HepG2 (cell line): ENCODE data around the gene LMAN1L. TPM values are rescaled to one million over a fixed set of nuclear protein-coding genes. Genes with fewer than 3 reads are reported as not detected.

Experiments
- ELF1 ChIP-seq: sonication (generic); formaldehyde crosslinking; IDR thresholded peaks from 2 replicates; pipeline ENCODE4 v1.4.0; 2020; ENCODE audit warnings: missing genetic modification reagents
- GABPB1 ChIP-seq: IDR thresholded peaks from 2 replicates; pipeline ENCODE4 v1.6.1; 2016; ENCODE audit warnings: mild to moderate bottlenecking, missing genetic modification reagents, moderate library complexity, missing compliant biosample characterization
- HDAC1 ChIP-seq: sonication (generic); formaldehyde crosslinking; IDR thresholded peaks from 2 replicates; pipeline ENCODE4 v1.5.1; 2020; ENCODE audit warnings: mild to moderate bottlenecking, missing genetic modification reagents
- HHEX ChIP-seq: IDR thresholded peaks from 2 replicates; pipeline ENCODE4 v1.6.1; 2016; ENCODE audit warnings: control low read depth
- SMAD3 ChIP-seq: sonication (generic); formaldehyde crosslinking; IDR thresholded peaks from 2 replicates; pipeline ENCODE4 v1.4.0; 2020; ENCODE audit warnings: missing genetic modification reagents
- SP1 ChIP-seq, 2 experiments: fragments of 450-650 bp in 1 of 2; sonication (generic) in 1 of 2; formaldehyde crosslinking in 1 of 2; IDR thresholded peaks; 2 replicates each; pipeline versions ENCODE4 v1.4.0 to v1.6.1; 2016 to 2020; ENCODE audit warnings: missing genetic modification reagents in 1 of 2
- TAF1 ChIP-seq: sonication (generic); formaldehyde crosslinking; IDR thresholded peaks from 2 replicates; pipeline ENCODE4 v1.4.0; 2020; ENCODE audit warnings: missing genetic modification reagents
- TBX2 ChIP-seq: sonication (generic); formaldehyde crosslinking; IDR thresholded peaks from 2 replicates; pipeline ENCODE4 v1.5.0; 2020; ENCODE audit warnings: missing genetic modification reagents, mild to moderate bottlenecking, borderline replicate concordance
- ZNF44 ChIP-seq: sonication (generic); formaldehyde crosslinking; IDR thresholded peaks from 2 replicates; pipeline ENCODE4 v1.5.1; 2020; ENCODE audit warnings: mild to moderate bottlenecking, missing genetic modification reagents
- ZNF570 ChIP-seq: sonication (generic); formaldehyde crosslinking; IDR thresholded peaks from 2 replicates; pipeline ENCODE4 v1.4.0; 2020; ENCODE audit warnings: mild to moderate bottlenecking, missing genetic modification reagents, borderline replicate concordance
- ZNF724P ChIP-seq: sonication (generic); formaldehyde crosslinking; IDR thresholded peaks from 2 replicates; pipeline ENCODE4 v1.8.0; 2022; ENCODE audit warnings: missing genetic modification reagents, borderline replicate concordance
- ZNF839 ChIP-seq: sonication (generic); formaldehyde crosslinking; IDR thresholded peaks from 2 replicates; pipeline ENCODE4 v1.4.0; 2020; ENCODE audit warnings: missing genetic modification reagents, mild to moderate bottlenecking, borderline replicate concordance
- ZNF891 ChIP-seq: sonication (generic); formaldehyde crosslinking; IDR thresholded peaks from 2 replicates; pipeline ENCODE4 v1.5.0; 2020; ENCODE audit warnings: mild to moderate bottlenecking, missing genetic modification reagents
- ZSCAN31 ChIP-seq: sonication (generic); formaldehyde crosslinking; IDR thresholded peaks from 2 replicates; pipeline ENCODE4 v1.5.0; 2020; ENCODE audit warnings: low read depth, mild to moderate bottlenecking, missing genetic modification reagents
- polyA plus RNA-seq, 8 experiments: library from polyadenylated mRNA; depleted of rRNA in 3 of 8; stranded (reverse) in 7 of 8; unstranded in 1 of 8; fragments of >200 nt; fragmentation: Illumina TruSeq in 4 of 8; extraction: Trizol in 4 of 8; gene quantifications; 2 replicates each; pipeline versions ENCODE4 v1.2.1 to v1.2.3, GENCODE V29; 2011 to 2016; ENCODE audit warnings: low read depth in 4 of 8, missing spikeins in 1 of 8, mixed read lengths in 1 of 8; ENCODE audit not compliant: insufficient read depth in 1 of 8
- total RNA-seq, 5 experiments: library from RNA; depleted of rRNA; stranded (reverse); fragments of >200 nt; fragmentation: Illumina TruSeq; extraction: Trizol; gene quantifications; 2 replicates each; pipeline ENCODE4 v1.2.3, GENCODE V29; 2016; ENCODE audit warnings: low read depth in 1 of 5
- TF ChIP-seq, protein P1 (sequence below), 2 experiments: fragments of 450-650 bp in 1 of 2; sonication (generic) in 1 of 2; formaldehyde crosslinking in 1 of 2; IDR thresholded peaks; 2 replicates each; pipeline versions ENCODE4 v1.6.1 to v1.8.0; 2016 to 2022; ENCODE audit warnings: antibody characterized with exemption in 1 of 2, mild to moderate bottlenecking in 1 of 2, missing genetic modification reagents in 1 of 2
- TF ChIP-seq, protein P2 (sequence below): sonication (generic); formaldehyde crosslinking; IDR thresholded peaks from 2 replicates; pipeline ENCODE4 v1.8.0; 2022; ENCODE audit warnings: mild to moderate bottlenecking, missing genetic modification reagents, moderate library complexity
- TF ChIP-seq, protein P3 (sequence below): sonication (generic); formaldehyde crosslinking; IDR thresholded peaks from 2 replicates; pipeline ENCODE4 v1.4.0; 2020; ENCODE audit warnings: low read depth, mild to moderate bottlenecking, missing genetic modification reagents

The LMAN1L gene
- total and polyA plus RNA-seq, 2 of the 13 experiments (the other 11 are each of a cell fraction or from before 2014, with no cell fraction given), result not detected

DNA sequence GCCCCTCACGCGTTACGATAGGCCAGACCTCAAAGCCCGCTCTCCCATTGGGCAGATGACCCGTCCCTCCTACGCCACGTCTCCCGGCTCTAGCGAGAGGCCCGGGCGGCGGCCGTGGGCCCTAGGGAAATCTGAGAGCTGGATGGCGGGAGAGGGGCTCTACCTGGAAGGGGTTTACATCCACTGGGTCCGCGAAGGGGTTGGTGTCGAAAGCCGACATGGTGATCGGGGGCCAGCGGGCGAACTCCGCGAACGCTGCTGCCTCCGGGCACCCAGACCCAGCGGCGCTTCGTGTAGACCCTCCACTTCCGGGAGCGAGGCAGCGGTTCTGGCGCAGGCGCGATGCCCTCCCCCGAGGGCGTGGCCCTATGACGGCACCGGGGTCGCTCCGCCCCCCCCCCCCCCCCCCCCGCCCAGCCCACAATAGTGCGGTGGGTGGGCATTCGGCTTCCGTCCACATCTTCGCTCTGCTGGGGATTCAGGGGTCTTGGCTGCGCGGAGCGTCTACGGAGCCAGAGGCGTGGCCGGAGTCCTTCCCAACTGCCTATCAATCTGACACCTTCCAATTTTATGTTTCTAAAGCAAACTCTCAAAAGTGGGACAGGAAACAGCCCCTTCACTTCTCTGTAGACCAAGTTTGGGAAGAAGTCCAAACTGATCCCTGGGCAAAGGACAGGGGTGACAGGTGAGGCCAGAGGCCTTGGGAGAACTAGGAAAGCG, 60.6 kb downstream of the LMAN1L start, which contains the start of gene SCAMP2 (continued):
- TF ChIP-seq, protein P1, sequence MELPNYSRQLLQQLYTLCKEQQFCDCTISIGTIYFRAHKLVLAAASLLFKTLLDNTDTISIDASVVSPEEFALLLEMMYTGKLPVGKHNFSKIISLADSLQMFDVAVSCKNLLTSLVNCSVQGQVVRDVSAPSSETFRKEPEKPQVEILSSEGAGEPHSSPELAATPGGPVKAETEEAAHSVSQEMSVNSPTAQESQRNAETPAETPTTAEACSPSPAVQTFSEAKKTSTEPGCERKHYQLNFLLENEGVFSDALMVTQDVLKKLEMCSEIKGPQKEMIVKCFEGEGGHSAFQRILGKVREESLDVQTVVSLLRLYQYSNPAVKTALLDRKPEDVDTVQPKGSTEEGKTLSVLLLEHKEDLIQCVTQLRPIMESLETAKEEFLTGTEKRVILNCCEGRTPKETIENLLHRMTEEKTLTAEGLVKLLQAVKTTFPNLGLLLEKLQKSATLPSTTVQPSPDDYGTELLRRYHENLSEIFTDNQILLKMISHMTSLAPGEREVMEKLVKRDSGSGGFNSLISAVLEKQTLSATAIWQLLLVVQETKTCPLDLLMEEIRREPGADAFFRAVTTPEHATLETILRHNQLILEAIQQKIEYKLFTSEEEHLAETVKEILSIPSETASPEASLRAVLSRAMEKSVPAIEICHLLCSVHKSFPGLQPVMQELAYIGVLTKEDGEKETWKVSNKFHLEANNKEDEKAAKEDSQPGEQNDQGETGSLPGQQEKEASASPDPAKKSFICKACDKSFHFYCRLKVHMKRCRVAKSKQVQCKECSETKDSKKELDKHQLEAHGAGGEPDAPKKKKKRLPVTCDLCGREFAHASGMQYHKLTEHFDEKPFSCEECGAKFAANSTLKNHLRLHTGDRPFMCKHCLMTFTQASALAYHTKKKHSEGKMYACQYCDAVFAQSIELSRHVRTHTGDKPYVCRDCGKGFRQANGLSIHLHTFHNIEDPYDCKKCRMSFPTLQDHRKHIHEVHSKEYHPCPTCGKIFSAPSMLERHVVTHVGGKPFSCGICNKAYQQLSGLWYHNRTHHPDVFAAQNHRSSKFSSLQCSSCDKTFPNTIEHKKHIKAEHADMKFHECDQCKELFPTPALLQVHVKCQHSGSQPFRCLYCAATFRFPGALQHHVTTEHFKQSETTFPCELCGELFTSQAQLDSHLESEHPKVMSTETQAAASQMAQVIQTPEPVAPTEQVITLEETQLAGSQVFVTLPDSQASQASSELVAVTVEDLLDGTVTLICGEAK (IDR thresholded peaks at IDR 0.05), result no peak
- TF ChIP-seq, protein P1 (CRISPR knock-in tag; IDR thresholded peaks at IDR 0.05), result peak; percentile 25; the same call in 1 of the 2 replicates
- TF ChIP-seq ZNF44 (CRISPR knock-in tag) (peak; percentile 79; the same call in 1 of the 2 replicates), ZSCAN31 (CRISPR knock-in tag) (peak; percentile 62; the same call in 1 of the 2 replicates), TAF1 (CRISPR knock-in tag) (peak; percentile 76; the same call in 1 of the 2 replicates), ZNF891 (peak; percentile 82), GABPB1 (CRISPR knock-in tag) (peak; percentile 90), ELF1 (peak; percentile 94), HDAC1 (CRISPR knock-in tag) (peak; percentile 84; the same call in 1 of the 2 replicates), SMAD3 (CRISPR knock-in tag) (0 out of 2 replicates have a peak, but pooled peaks have one; percentile 0), ZNF724P (CRISPR knock-in tag) (0 out of 2 replicates have a peak, but pooled peaks have one; percentile 39), ZNF839 (CRISPR knock-in tag) (no peak), TBX2 (peak; percentile 40; the same call in 1 of the 2 replicates), ZNF570 (CRISPR knock-in tag) (no peak), HHEX (CRISPR knock-in tag) (no peak), SP1 (IDR thresholded peaks at IDR 0.05) (no peak), SP1 (CRISPR knock-in tag; IDR thresholded peaks at IDR 0.05) (peak; percentile 80)
- TF ChIP-seq, protein P2, sequence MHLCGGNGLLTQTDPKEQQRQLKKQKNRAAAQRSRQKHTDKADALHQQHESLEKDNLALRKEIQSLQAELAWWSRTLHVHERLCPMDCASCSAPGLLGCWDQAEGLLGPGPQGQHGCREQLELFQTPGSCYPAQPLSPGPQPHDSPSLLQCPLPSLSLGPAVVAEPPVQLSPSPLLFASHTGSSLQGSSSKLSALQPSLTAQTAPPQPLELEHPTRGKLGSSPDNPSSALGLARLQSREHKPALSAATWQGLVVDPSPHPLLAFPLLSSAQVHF, result no peak
- TF ChIP-seq, protein P3, sequence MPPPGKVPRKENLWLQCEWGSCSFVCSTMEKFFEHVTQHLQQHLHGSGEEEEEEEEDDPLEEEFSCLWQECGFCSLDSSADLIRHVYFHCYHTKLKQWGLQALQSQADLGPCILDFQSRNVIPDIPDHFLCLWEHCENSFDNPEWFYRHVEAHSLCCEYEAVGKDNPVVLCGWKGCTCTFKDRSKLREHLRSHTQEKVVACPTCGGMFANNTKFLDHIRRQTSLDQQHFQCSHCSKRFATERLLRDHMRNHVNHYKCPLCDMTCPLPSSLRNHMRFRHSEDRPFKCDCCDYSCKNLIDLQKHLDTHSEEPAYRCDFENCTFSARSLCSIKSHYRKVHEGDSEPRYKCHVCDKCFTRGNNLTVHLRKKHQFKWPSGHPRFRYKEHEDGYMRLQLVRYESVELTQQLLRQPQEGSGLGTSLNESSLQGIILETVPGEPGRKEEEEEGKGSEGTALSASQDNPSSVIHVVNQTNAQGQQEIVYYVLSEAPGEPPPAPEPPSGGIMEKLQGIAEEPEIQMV, result 0 out of 2 replicates have a peak, but pooled peaks have one; percentile 55
